Panc1 (cell line): Measurements from ENCODE around the gene ARHGAP18. TPM values are rescaled to one million over a fixed set of nuclear protein-coding genes. Genes with fewer than 3 reads are reported as not detected.

ENCODE experiments used
- ATAC-seq: fragments of 200-7000 bp; cut with Tn5 transposase; 2 replicates; pipeline ENCODE4 v1.9.1; 2020; ENCODE audit warnings: mild to moderate bottlenecking, moderate library complexity
- BruUV-seq: library from RNA; stranded (reverse); fragments of 400-500 nt; replicated peaks from 2 replicates; lab custom pipeline; 2021; lab: Mats Ljungman, UMichigan
- CTCF ChIA-PET: fragments of 300-600 bp; sonication (Branson Sonifier 250); formaldehyde crosslinking; loops from one replicate; lab custom pipeline; 2022; ENCODE audit warnings: antibody characterized with exemption; lab: Charles Lee
- POLR2A ChIA-PET: fragments of 300-600 bp; sonication (Branson Sonifier 250); formaldehyde crosslinking; loops from one replicate; lab custom pipeline; 2022; ENCODE audit warnings: antibody characterized with exemption; lab: Charles Lee
- DNase-seq: peaks from one replicate; pipeline ENCODE4 v3.0.0-alpha.2; 2010; ENCODE audit warnings: low read depth, low spot score
- H3K27ac ChIP-seq: 2 replicates; pipeline ENCODE4 v1.5.1; 2011; ENCODE audit warnings: mild to moderate bottlenecking, low read length, inconsistent platforms
- H3K27me3 ChIP-seq: fragments of 200-500 bp; sonication (Bioruptor generic); 2 replicates; pipeline ENCODE4 v1.6.0; 2014; ENCODE audit warnings: low read length, inconsistent platforms; ENCODE audit not compliant: control insufficient read depth, insufficient read depth
- H3K36me3 ChIP-seq: fragments of 200-500 bp; sonication (Bioruptor generic); 2 replicates; pipeline ENCODE4 v1.5.1; 2014; ENCODE audit warnings: inconsistent platforms, mild to moderate bottlenecking, low read length, moderate library complexity; ENCODE audit not compliant: control insufficient read depth, insufficient read depth
- H3K4me1 ChIP-seq: 2 replicates; pipeline ENCODE4 v1.5.1; 2011; ENCODE audit warnings: inconsistent platforms, mild to moderate bottlenecking, low read length, moderate library complexity; ENCODE audit not compliant: control insufficient read depth, insufficient read depth
- H3K4me3 ChIP-seq, 2 experiments: 2 replicates each; pipeline ENCODE4 v1.5.1; 2011 to 2012; ENCODE audit warnings: low read depth in 2 of 2, low read length in 2 of 2, mild to moderate bottlenecking in 2 of 2, inconsistent platforms in 1 of 2, moderate library complexity in 1 of 2
- H3K9me3 ChIP-seq: fragments of 200-500 bp; sonication (Bioruptor generic); 2 replicates; pipeline ENCODE4 v1.5.1; 2014; ENCODE audit warnings: low read depth, mild to moderate bottlenecking, inconsistent platforms, low read length, moderate library complexity; ENCODE audit not compliant: control insufficient read depth, insufficient read depth
- CTCF ChIP-seq: fragments of 450-650 bp; IDR thresholded peaks from 2 replicates; pipeline ENCODE4 v1.5.1; 2017; ENCODE audit warnings: mild to moderate bottlenecking
- POLR2AphosphoS5 ChIP-seq: IDR thresholded peaks from 2 replicates; pipeline ENCODE4 v1.6.1; 2012; ENCODE audit warnings: mild to moderate bottlenecking, low read depth, low read length, moderate library complexity
- REST ChIP-seq, 2 experiments: IDR thresholded peaks; 2 replicates each; pipeline ENCODE4 v1.6.1; 2011 to 2012; ENCODE audit warnings: low read depth in 2 of 2, control low read depth in 1 of 2, low read length in 1 of 2, mild to moderate bottlenecking in 1 of 2, moderate library complexity in 1 of 2; ENCODE audit not compliant: insufficient read depth in 1 of 2
- SIN3A ChIP-seq: IDR thresholded peaks from 2 replicates; pipeline ENCODE4 v1.6.1; 2012; ENCODE audit warnings: low read depth, mild to moderate bottlenecking, low read length, moderate library complexity, borderline replicate concordance; ENCODE audit not compliant: insufficient read depth
- TCF7L2 ChIP-seq: IDR thresholded peaks from 2 replicates; pipeline ENCODE4 v1.6.1; 2011; ENCODE audit warnings: mild to moderate bottlenecking, low read depth, low read length, inconsistent platforms
- in situ Hi-C: cut with HindIII; loops from 2 replicates; pipeline ENCODE4 v1.10.0; 2016; ENCODE audit warnings: low sequenced_read_pairs, low pct_unique_long_range_greater_than_20kb
- intact Hi-C: fragments of 100-400 bp; cut with micrococcal nuclease; formaldehyde crosslinking; loops from one replicate; pipeline ENCODE4 v1.10.0; 2022; ENCODE audit not compliant: unreplicated experiment
- total RNA-seq: library from RNA; stranded (reverse); gene quantifications from one replicate; pipeline ENCODE4 v1.2.1, GENCODE V29; 2021; ENCODE audit not compliant: unreplicated experiment

Gene ARHGAP18
- total RNA-seq, 1 experiment from 2014 or later, result 11.6 TPM

- Histone ChIP-seq H3K27ac (no peak overlapping the region), H3K4me1 (no peaks in the 10 kb centered on the region), H3K9me3 (no peaks in the 10 kb centered on the region), H3K36me3 (no peaks in the 10 kb centered on the region), H3K4me3 (no peak overlapping the region), H3K27me3 (no peaks in the 10 kb centered on the region)
- intact Hi-C loops, result no loop called here
- no TSS peak for BruUV-seq
- ATAC-seq (no peak), DNase-seq (no peak)
- TF ChIP-seq CTCF, result no peak
- TF ChIP-seq REST (IDR thresholded peaks at IDR 0.05; ENCODE audit: insufficient read depth in 1 of 2, low read depth in 2 of 2, low read length in 1 of 2), result no peak
- TF ChIP-seq SIN3A, result no peak
- TF ChIP-seq TCF7L2, result no peak
- TF ChIP-seq POLR2AphosphoS5, result no peak
- ChIA-PET POLR2A (no interaction called here), CTCF (no interaction called here)
- in situ Hi-C loops, result no loop called here
Observed at GRCh38 chr6:129605967-129606366, 104.0 kb downstream of the ARHGAP18 start.

- TF ChIP-seq SIN3A (no peak), POLR2AphosphoS5 (no peak), REST (IDR thresholded peaks at IDR 0.05; ENCODE audit: insufficient read depth in 1 of 2, low read depth in 2 of 2, low read length in 1 of 2) (no peak), TCF7L2 (no peak), CTCF (no peak)
- in situ Hi-C loops, result no loop called here
- Histone ChIP-seq H3K27ac (no peak overlapping the region), H3K27me3 (no peaks in the 10 kb centered on the region), H3K4me1 (no peaks in the 10 kb centered on the region), H3K4me3 (no peak overlapping the region), H3K36me3 (no peaks in the 10 kb centered on the region), H3K9me3 (no peaks in the 10 kb centered on the region)
- no TSS peak for BruUV-seq
- CTCF ChIA-PET, result no interaction called here
- POLR2A ChIA-PET, result no interaction called here
- DNase-seq (no peak), ATAC-seq (no peak)
- intact Hi-C loops, result no loop called here
Observed at GRCh38 chr6:129605095-129605494, 104.9 kb downstream of the ARHGAP18 start.
